ENCODE data around the gene SLC25A4.

GRCh38 chr4:185099024-185099682, 43.9 kb upstream of the SLC25A4 start:
- TF ChIP-seq POLR2A (IDR thresholded peaks at IDR 0.05; ENCODE audit: low read depth) (no peak), POLR2AphosphoS5 (IDR thresholded peaks at IDR 0.05) (no peak)

All from esophagus muscularis mucosa (tissue), 2 donors.